HEK293T (cell line): ENCODE measurements around the gene ATG4D.
A peak's percentile ranks its signal among the peaks of the same experiment; 100 is the strongest.
"Not testable (repeated sequence)": the region's sequence is repeated elsewhere in the genome, so short reads cannot be mapped to it uniquely, and the experiment has no call there.

Experiments used
- CTCF ChIA-PET: fragments of 350-600 bp; formaldehyde crosslinking; extraction: SDS; loops from one replicate; lab custom pipeline; 2021; ENCODE audit warnings: antibody characterized with exemption, inconsistent platforms; lab: Yijun Ruan, JAX
- POLR2A ChIA-PET: fragments of 350-600 bp; formaldehyde crosslinking; extraction: SDS; loops from one replicate; lab custom pipeline; 2020; ENCODE audit warnings: antibody characterized with exemption, inconsistent platforms; lab: Yijun Ruan, JAX
- DNase-seq: peaks from one replicate; pipeline ENCODE4 v3.0.0; 2012; ENCODE audit warnings: mixed read lengths; ENCODE audit errors: extremely low spot score
- ARNT ChIP-seq: fragments of 450-650 bp; IDR thresholded peaks from 2 replicates; pipeline ENCODE4 v1.6.1; 2017; ENCODE audit warnings: mild to moderate bottlenecking
- BHLHE40 ChIP-seq: fragments of 450-650 bp; IDR thresholded peaks from 2 replicates; pipeline ENCODE4 v1.6.1; 2016; ENCODE audit warnings: mild to moderate bottlenecking, moderate library complexity, borderline replicate concordance
- CTBP1 ChIP-seq: fragments of 450-650 bp; IDR thresholded peaks from 2 replicates; pipeline ENCODE4 v1.6.1; 2016; ENCODE audit warnings: borderline replicate concordance
- ELF4 ChIP-seq: fragments of 450-650 bp; IDR thresholded peaks from 2 replicates; pipeline ENCODE4 v1.6.1; 2017; ENCODE audit warnings: antibody characterized with exemption
- FOXA1 ChIP-seq: fragments of 450-650 bp; IDR thresholded peaks from 2 replicates; pipeline ENCODE4 v1.6.1; 2016; ENCODE audit warnings: mild to moderate bottlenecking
- FOXK2 ChIP-seq: fragments of 450-650 bp; IDR thresholded peaks from 2 replicates; pipeline ENCODE4 v1.6.1; 2016; ENCODE audit warnings: mild to moderate bottlenecking
- FOXM1 ChIP-seq: fragments of 450-650 bp; IDR thresholded peaks from 2 replicates; pipeline ENCODE4 v1.6.1; 2017; ENCODE audit warnings: mild to moderate bottlenecking, borderline replicate concordance
- HDGF ChIP-seq: fragments of 450-650 bp; IDR thresholded peaks from 2 replicates; pipeline ENCODE4 v1.6.1; 2017; ENCODE audit warnings: antibody characterized with exemption, borderline replicate concordance
- L3MBTL2 ChIP-seq: fragments of 450-650 bp; conservative IDR thresholded peaks from 2 replicates; pipeline ENCODE4 v1.6.1; 2016; ENCODE audit warnings: mild to moderate bottlenecking
- LEF1 ChIP-seq: fragments of 450-650 bp; IDR thresholded peaks from 2 replicates; pipeline ENCODE4 v1.6.1; 2017; ENCODE audit warnings: mild to moderate bottlenecking, borderline replicate concordance
- NFRKB ChIP-seq: fragments of 450-650 bp; IDR thresholded peaks from 2 replicates; pipeline ENCODE4 v1.6.1; 2016; ENCODE audit warnings: mild to moderate bottlenecking, moderate library complexity
- SP1 ChIP-seq: fragments of 450-650 bp; IDR thresholded peaks from 2 replicates; pipeline ENCODE4 v1.6.1; 2017
- SUZ12 ChIP-seq: fragments of 450-650 bp; IDR thresholded peaks from 2 replicates; pipeline ENCODE4 v1.6.1; 2016; ENCODE audit warnings: mild to moderate bottlenecking
- TARDBP ChIP-seq: fragments of 450-650 bp; IDR thresholded peaks from 2 replicates; pipeline ENCODE4 v1.6.1; 2016
- ZNF384 ChIP-seq: fragments of 450-650 bp; IDR thresholded peaks from 2 replicates; pipeline ENCODE4 v1.6.1; 2016
- TF ChIP-seq, protein P1 (sequence below): fragments of 450-650 bp; IDR thresholded peaks from 2 replicates; pipeline ENCODE4 v1.6.1; 2016

The ATG4D gene

DNA sequence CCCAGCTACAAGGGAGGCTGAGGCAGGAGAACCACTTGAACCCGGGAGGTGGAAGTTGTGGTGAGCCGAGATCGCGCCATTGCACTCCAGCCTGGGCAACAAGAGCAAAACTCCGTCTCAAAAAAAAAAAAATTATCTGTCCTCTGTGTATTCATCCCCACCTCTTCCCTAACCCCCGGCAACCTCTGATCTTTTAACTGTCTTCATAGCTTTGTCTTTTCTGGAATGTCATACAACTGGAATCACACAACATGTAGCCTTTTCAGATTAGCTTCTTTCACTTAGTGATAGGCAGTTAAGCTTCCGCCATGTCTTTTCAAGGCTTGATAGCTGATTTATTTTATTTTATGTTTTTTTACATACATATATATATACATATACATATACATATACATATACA, 18.1 kb upstream of the ATG4D start:
- CTCF ChIA-PET = interaction anchor here (0.6 to 1.3 kb wide), 3 partner anchors 9 to 39 kb away, joined by 3 read pairs; no protein-coding TSS in a partner anchor
- DNase-seq = no peak
- TF ChIP-seq NFRKB (no peak), LEF1 (no peak), SP1 (no peak), HDGF (no peak), ELF4 (no peak), TARDBP (no peak), L3MBTL2 (no peak), BHLHE40 (no peak), ARNT (no peak), SUZ12 (no peak), FOXM1 (no peak), FOXK2 (no peak), ZNF384 (no peak), CTBP1 (no peak), FOXA1 (no peak)
- TF ChIP-seq, protein P1, sequence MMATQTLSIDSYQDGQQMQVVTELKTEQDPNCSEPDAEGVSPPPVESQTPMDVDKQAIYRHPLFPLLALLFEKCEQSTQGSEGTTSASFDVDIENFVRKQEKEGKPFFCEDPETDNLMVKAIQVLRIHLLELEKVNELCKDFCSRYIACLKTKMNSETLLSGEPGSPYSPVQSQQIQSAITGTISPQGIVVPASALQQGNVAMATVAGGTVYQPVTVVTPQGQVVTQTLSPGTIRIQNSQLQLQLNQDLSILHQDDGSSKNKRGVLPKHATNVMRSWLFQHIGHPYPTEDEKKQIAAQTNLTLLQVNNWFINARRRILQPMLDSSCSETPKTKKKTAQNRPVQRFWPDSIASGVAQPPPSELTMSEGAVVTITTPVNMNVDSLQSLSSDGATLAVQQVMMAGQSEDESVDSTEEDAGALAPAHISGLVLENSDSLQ = no peak
- POLR2A ChIA-PET = no interaction called here

DNA sequence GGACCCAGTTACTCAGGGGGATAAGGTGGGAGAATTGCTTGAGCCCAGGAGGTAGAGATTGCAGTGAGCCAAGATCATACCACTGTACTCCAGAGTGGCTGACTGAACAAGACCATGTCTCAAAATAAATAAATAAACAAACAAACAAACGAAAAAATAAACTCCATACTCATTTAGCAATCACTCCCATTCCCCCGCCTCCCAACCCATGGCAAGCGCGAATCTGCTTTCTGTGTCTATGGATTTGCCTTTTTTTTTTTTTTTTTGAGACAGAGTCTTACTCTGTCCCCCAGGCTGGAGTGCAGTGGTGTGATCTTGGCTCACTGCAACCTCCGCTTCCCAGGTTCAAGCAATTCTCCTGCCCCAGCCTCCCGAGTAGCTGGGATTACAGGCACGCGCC, 16.8 kb upstream of the ATG4D start:
- DNase-seq, CTCF ChIA-PET, POLR2A ChIA-PET: not testable (repeated sequence)

GRCh38 chr19:10532457-10532856, 11.2 kb upstream of the ATG4D start:
- POLR2A ChIA-PET = no interaction called here
- TF ChIP-seq FOXK2 (no peak), LEF1 (no peak)

GRCh38 chr19:10533646-10534386, 9.9 kb upstream of the ATG4D start:
- CTCF ChIA-PET = interaction anchor here (0.6 kb wide), 1 partner anchor 8 kb away, joined by 3 read pairs; no protein-coding TSS in a partner anchor
- TF ChIP-seq ZNF384 (no peak), SUZ12 (no peak), FOXK2 (no peak), NFRKB (no peak), ELF4 (no peak), LEF1 (no peak), SP1 (no peak), TARDBP (no peak), L3MBTL2 (no peak), FOXM1 (no peak), BHLHE40 (no peak), CTBP1 (no peak), ARNT (no peak), FOXA1 (no peak), HDGF (no peak)
- TF ChIP-seq, protein P1 = no peak; the same call in 1 of the 2 replicates
- DNase-seq = no peak
- POLR2A ChIA-PET = interaction anchor here (0.9 kb wide), 1 partner anchor 36 kb away, joined by 3 read pairs; no protein-coding TSS in a partner anchor

More at GRCh38 chr19:10532457-10532856, 11.2 kb upstream of the ATG4D start:
- CTCF ChIA-PET = interaction anchor here (0.5 kb wide), 1 partner anchor 23 kb away, joined by 3 read pairs; no protein-coding TSS in a partner anchor
- DNase-seq = no peak

DNA sequence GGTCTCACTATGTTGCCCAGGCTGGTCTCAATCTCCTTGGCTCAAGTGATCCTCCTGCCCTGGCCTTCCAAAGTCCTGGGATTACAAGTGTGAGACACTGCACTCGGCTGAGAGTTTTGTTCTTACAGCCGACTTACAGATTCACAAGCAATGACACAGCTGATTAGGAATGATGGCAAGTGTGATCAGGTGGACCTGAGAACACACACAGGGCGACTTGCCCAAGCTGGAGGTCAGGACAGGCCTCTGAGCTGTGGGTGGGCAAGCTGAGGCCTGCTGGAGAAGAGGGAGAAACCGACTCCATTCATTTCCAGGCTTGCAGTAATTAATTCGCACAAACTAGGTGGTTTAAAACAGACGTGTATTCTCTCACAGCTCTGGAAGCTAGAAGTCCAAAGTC, 8.1 kb upstream of the ATG4D start:
- DNase-seq = peak; percentile 3
- POLR2A ChIA-PET = interaction anchor here (0.9 kb wide), 1 partner anchor 18 kb away, joined by 5 read pairs; the partner anchor contains the start of gene S1PR5
- CTCF ChIA-PET = interaction anchor here (0.7 to 1.1 kb wide), 2 partner anchors 30 to 994 kb away, joined by 3 to 6 read pairs; partner anchors contain the start of genes ECSIT and KRI1
- TF ChIP-seq BHLHE40 (no peak), LEF1 (no peak)

DNA sequence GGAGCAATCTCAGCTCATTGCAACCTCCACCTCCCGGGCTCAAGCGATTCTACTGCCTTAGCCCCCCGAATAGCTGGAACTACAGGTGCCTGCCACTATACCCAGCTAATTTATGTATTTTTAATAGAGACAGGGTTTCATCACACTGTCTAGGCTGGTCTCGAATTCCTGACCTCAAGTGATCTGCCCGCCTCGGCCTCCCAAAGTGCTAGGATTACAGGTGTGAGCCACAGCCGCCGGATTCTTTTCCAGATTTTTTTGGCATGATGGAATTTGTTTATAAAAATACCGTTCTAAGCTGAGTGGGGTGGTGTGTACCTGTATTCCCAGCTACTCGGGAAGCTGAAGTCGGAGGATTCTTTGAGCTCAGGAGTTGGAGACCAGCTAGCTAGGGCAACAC, 6.0 kb upstream of the ATG4D start:
- POLR2A ChIA-PET = no interaction called here
- CTCF ChIA-PET = no interaction called here
- no peak for DNase-seq
- TF ChIP-seq ARNT = no peak
- TF ChIP-seq SP1 = no peak
- TF ChIP-seq, protein P1 = no peak
- TF ChIP-seq FOXK2 = no peak
- TF ChIP-seq NFRKB = no peak
- TF ChIP-seq FOXA1 = no peak
- no peak for TF ChIP-seq ZNF384
- no peak for TF ChIP-seq L3MBTL2
- TF ChIP-seq SUZ12 = no peak
- TF ChIP-seq ELF4 = no peak
- TF ChIP-seq BHLHE40 = no peak
- no peak for TF ChIP-seq CTBP1
- no peak for TF ChIP-seq LEF1
- no peak for TF ChIP-seq HDGF
- TF ChIP-seq TARDBP = no peak
- no peak for TF ChIP-seq FOXM1
